ENCODE results near the gene CDH11.

The CDH11 gene

DNA sequence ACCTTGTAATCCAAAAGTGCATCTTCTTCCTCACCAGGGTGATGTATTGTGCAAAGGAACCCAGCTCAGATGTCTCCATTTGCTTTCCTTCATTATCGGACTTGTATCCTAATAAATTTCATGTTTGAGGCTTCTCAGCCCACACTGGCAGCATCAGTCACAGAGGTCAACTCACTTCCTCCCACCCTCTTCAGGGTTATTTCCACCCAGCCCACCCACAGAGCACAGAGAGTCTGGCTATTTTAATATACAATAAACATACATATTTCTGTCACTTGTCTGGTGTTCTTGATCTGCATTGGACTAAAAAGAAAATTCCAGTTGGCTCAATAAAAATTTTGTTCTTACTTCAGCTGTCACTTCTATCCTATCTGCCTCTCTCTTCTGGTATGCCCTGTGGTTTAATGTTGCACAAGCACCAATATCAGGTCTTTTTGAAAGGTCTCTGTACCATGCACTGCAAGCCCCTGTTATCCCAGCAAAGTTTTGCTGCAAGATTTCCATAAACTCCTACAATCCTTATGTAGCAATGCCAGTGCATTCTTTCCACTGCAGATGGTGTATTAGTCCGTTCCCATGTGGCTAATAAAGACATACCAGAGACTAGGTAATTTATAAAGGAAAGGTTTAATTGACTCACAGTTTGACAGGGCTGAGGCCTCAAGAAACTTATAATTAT, 201.8 kb downstream of the CDH11 start:
- no peak overlapping the region for H3K9ac ChIP-seq (ENCODE audit: low read depth, low read length)
- no peaks in the 10 kb centered on the region for H3K36me3 ChIP-seq (ENCODE audit: control insufficient read depth, insufficient read depth, low read length)
- H3K4me1 ChIP-seq (ENCODE audit: control insufficient read depth, insufficient read depth, low read length) = no peaks in the 10 kb centered on the region
- no peaks in the 10 kb centered on the region for H3K27me3 ChIP-seq (ENCODE audit: control insufficient read depth, insufficient read depth, low read length)
- H3K9me3 ChIP-seq (ENCODE audit: control insufficient read depth, insufficient read depth, low read length) = no peaks in the 10 kb centered on the region
- H3K4me3 ChIP-seq (ENCODE audit: low read depth, low read length) = no peak overlapping the region

DNA sequence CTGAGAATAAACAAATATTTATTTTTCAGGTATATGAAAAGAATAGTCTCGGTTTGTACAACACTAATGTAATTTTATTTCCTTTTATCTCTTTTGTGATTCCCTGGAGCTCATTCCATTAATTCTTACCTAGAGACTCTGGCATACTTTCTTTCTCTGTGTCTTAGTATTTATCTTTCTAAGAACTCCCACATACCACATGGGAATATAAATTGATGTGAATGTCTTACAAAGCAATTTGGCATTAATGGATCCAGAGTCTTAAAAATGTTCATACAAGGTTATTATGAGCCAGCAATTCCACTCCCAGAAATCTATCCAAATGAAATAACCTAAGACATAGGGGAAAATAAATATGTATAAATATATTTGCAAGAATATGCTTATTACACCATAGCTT, 202.7 kb downstream of the CDH11 start:
- Histone ChIP-seq H3K4me1 (ENCODE audit: control insufficient read depth, insufficient read depth, low read length) (no peaks in the 10 kb centered on the region), H3K9me3 (ENCODE audit: control insufficient read depth, insufficient read depth, low read length) (no peaks in the 10 kb centered on the region), H3K36me3 (ENCODE audit: control insufficient read depth, insufficient read depth, low read length) (no peaks in the 10 kb centered on the region), H3K4me3 (ENCODE audit: low read depth, low read length) (no peak overlapping the region), H3K27me3 (ENCODE audit: control insufficient read depth, insufficient read depth, low read length) (no peaks in the 10 kb centered on the region), H3K9ac (ENCODE audit: low read depth, low read length) (no peak overlapping the region)

DNA sequence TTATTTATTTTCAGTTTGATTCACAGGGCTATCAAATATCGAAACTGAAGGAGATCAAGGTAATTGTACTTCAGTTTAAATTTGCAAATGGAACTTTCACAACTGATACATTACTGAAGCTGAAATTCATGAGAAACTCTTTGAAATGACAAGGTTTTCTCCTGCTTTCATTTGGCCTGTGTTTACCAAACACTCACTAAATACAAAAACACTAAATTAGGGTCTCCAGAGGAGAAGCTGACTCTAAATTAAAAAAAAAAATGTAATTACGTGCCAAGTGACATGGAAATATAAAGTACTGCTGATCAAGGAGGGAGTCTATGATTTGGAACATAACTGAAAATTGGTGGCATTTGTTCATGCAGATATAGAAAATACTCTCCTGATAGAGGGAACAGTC, 205.8 kb downstream of the CDH11 start:
- Histone ChIP-seq H3K36me3 (ENCODE audit: control insufficient read depth, insufficient read depth, low read length) (no peaks in the 10 kb centered on the region), H3K9ac (ENCODE audit: low read depth, low read length) (no peak overlapping the region), H3K9me3 (ENCODE audit: control insufficient read depth, insufficient read depth, low read length) (no peaks in the 10 kb centered on the region), H3K4me1 (ENCODE audit: control insufficient read depth, insufficient read depth, low read length) (no peaks in the 10 kb centered on the region), H3K4me3 (ENCODE audit: low read depth, low read length) (no peak overlapping the region), H3K27me3 (ENCODE audit: control insufficient read depth, insufficient read depth, low read length) (no peaks in the 10 kb centered on the region)

DNA sequence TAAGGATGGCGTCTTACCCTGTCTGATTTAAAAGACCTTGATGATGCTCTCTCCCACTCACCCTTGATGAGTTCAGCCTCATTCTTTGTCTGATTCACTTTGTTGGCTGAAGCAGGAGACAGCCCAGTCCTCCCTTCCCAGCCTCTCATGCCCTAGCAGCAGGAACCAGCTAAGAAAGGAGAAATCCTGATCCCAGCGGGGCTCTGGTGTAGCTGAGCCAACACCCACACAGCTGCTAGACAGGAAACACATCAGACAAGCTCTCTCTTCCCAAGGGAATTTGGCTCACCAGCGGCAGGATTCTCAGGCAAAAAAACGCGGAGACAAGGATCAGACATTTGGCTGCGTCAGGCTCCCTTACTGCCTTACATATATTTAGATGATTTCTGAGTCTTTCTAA, 211.5 kb downstream of the CDH11 start:
- Histone ChIP-seq H3K36me3 (ENCODE audit: control insufficient read depth, insufficient read depth, low read length) (no peaks in the 10 kb centered on the region), H3K27me3 (ENCODE audit: control insufficient read depth, insufficient read depth, low read length) (no peaks in the 10 kb centered on the region), H3K4me1 (ENCODE audit: control insufficient read depth, insufficient read depth, low read length) (no peaks in the 10 kb centered on the region), H3K9ac (ENCODE audit: low read depth, low read length) (no peak overlapping the region), H3K4me3 (ENCODE audit: low read depth, low read length) (no peak overlapping the region), H3K9me3 (ENCODE audit: control insufficient read depth, insufficient read depth, low read length) (no peaks in the 10 kb centered on the region)

DNA sequence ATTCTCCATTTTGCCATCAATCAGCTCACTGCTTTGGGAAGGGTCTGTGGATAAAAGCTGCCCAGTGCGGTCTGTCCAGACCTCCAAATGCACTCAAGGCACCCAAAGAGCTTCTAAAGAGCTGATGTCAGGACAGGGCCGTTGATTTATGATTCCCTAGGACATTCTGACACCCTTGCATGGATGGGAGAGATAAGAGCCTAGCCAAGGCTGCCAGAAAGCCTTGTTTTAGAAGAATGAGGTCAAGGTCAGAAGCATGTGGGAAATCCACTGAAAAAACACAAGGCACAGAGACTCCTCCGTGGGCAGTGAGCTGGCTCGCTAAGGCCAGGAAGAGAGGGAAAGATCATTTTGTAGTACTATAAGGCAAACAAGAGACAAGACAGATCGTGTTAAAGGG, 214.0 kb downstream of the CDH11 start:
- Histone ChIP-seq H3K9me3 (ENCODE audit: control insufficient read depth, insufficient read depth, low read length) (no peaks in the 10 kb centered on the region), H3K4me1 (ENCODE audit: control insufficient read depth, insufficient read depth, low read length) (no peaks in the 10 kb centered on the region), H3K4me3 (ENCODE audit: low read depth, low read length) (no peak overlapping the region), H3K9ac (ENCODE audit: low read depth, low read length) (no peak overlapping the region), H3K27me3 (ENCODE audit: control insufficient read depth, insufficient read depth, low read length) (no peaks in the 10 kb centered on the region), H3K36me3 (ENCODE audit: control insufficient read depth, insufficient read depth, low read length) (no peaks in the 10 kb centered on the region)

DNA sequence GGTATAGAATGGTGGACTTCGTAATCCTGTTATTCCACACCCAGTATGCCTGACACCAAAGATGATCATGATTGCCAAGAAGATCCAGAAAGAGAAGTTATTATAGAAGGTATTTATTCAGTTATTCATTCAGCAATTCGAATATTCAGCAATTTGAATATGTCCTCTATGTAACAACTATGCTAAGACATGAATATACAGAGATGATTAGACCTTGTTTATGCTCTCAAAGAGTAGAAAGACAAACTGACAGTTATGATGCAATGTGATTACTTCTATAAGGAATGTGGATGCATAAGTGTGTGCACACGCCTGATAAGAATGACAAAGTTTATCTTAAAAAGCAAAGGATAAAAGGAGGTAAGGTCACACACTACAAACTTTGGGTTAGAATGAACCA, 218.1 kb downstream of the CDH11 start:
- H3K36me3 ChIP-seq (ENCODE audit: control insufficient read depth, insufficient read depth, low read length) = no peaks in the 10 kb centered on the region
- H3K9me3 ChIP-seq (ENCODE audit: control insufficient read depth, insufficient read depth, low read length) = no peaks in the 10 kb centered on the region
- no peaks in the 10 kb centered on the region for H3K4me1 ChIP-seq (ENCODE audit: control insufficient read depth, insufficient read depth, low read length)
- no peaks in the 10 kb centered on the region for H3K27me3 ChIP-seq (ENCODE audit: control insufficient read depth, insufficient read depth, low read length)
- H3K4me3 ChIP-seq (ENCODE audit: low read depth, low read length) = no peak overlapping the region
- H3K9ac ChIP-seq (ENCODE audit: low read depth, low read length) = no peak overlapping the region

DNA sequence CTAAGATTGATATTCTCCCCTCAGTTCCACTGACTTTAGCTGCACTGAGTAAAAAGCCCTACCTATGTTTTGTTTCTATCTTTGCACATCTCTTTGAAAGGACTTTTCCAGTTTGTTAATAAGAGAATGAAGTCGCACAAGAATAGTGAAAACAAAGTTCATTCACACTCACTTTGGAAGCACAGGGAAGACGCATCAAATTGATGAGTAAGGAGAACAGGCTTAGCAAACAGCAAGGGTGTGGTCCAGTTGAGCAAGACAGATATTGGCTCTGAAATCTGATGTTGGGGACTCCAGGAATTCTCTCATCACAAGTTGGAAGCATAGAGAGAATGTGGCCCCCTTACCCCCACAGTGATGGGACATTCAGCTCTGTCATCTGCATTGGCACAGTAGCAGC, 221.3 kb downstream of the CDH11 start:
- Histone ChIP-seq H3K4me3 (ENCODE audit: low read depth, low read length) (no peak overlapping the region), H3K4me1 (ENCODE audit: control insufficient read depth, insufficient read depth, low read length) (no peaks in the 10 kb centered on the region), H3K9ac (ENCODE audit: low read depth, low read length) (no peak overlapping the region), H3K27me3 (ENCODE audit: control insufficient read depth, insufficient read depth, low read length) (no peaks in the 10 kb centered on the region), H3K9me3 (ENCODE audit: control insufficient read depth, insufficient read depth, low read length) (no peaks in the 10 kb centered on the region), H3K36me3 (ENCODE audit: control insufficient read depth, insufficient read depth, low read length) (no peaks in the 10 kb centered on the region)

DNA sequence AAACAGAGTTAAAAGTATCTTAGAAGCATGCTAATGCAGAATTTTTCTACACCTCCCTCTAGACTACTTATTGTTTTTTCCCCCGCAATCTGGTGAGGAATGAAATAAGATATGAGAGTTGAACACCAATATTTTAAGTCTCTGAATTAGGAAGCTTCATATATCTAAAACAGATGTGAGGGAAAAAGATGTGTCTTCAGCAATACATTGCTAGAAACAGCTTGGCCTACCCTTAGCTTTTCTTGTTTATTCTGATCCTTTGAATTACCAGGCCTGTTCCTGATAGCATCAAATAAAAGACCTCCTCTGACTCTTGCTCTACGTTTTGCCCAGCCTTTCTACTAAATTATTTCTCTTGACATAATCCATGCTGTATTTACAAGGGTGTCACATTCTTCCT, 221.8 kb downstream of the CDH11 start:
- no peaks in the 10 kb centered on the region for H3K36me3 ChIP-seq (ENCODE audit: control insufficient read depth, insufficient read depth, low read length)
- H3K4me3 ChIP-seq (ENCODE audit: low read depth, low read length) = no peak overlapping the region
- H3K4me1 ChIP-seq (ENCODE audit: control insufficient read depth, insufficient read depth, low read length) = no peaks in the 10 kb centered on the region
- H3K27me3 ChIP-seq (ENCODE audit: control insufficient read depth, insufficient read depth, low read length) = no peaks in the 10 kb centered on the region
- no peak overlapping the region for H3K9ac ChIP-seq (ENCODE audit: low read depth, low read length)
- no peaks in the 10 kb centered on the region for H3K9me3 ChIP-seq (ENCODE audit: control insufficient read depth, insufficient read depth, low read length)

DNA sequence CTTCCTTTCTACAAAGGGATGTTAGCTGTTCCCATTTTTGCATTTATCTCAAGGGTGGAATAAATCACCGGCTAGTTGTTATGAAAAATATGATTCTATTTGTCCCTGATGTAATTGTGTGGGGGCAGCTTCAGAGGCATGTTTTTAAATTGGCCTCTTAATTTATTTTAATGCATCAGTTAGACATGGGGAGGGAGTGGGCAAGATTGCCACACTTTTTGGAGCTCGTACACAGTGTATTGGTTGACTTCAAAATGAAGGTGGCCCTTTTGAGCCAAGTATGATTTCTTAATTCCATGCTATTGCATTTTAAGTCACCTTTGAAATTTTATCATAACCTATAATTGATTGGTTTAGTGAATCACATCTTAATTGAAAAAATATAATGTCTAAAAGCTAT, 223.7 kb downstream of the CDH11 start:
- no peak overlapping the region for H3K4me3 ChIP-seq (ENCODE audit: low read depth, low read length)
- no peaks in the 10 kb centered on the region for H3K27me3 ChIP-seq (ENCODE audit: control insufficient read depth, insufficient read depth, low read length)
- no peak overlapping the region for H3K9ac ChIP-seq (ENCODE audit: low read depth, low read length)
- no peaks in the 10 kb centered on the region for H3K36me3 ChIP-seq (ENCODE audit: control insufficient read depth, insufficient read depth, low read length)
- no peaks in the 10 kb centered on the region for H3K4me1 ChIP-seq (ENCODE audit: control insufficient read depth, insufficient read depth, low read length)
- no peaks in the 10 kb centered on the region for H3K9me3 ChIP-seq (ENCODE audit: control insufficient read depth, insufficient read depth, low read length)

All from iPS-15b (cell line).